HG02943 (cell line): Measurements from ENCODE around the gene EPB41L4A.
"Not testable (repeated sequence)": the region's sequence is repeated elsewhere in the genome, so short reads cannot be mapped to it uniquely, and the experiment has no call there.

Source experiments
- ATAC-seq: cut with Tn5 transposase; IDR thresholded peaks from one replicate; pipeline ENCODE4 v1.9.1; 2021; ENCODE audit warnings: mild to moderate bottlenecking, low read depth, moderate library complexity; ENCODE audit not compliant: unreplicated experiment

Gene EPB41L4A

GRCh38 chr5:112403069-112403468, 16.0 kb downstream of the EPB41L4A start:
- ATAC-seq: no peak

- no peak for ATAC-seq
These were observed 17.2 kb downstream of the EPB41L4A start for GRCh38 chr5:112401924-112402323.

GRCh38 chr5:112397690-112398089, 21.4 kb downstream of the EPB41L4A start:
- no peak for ATAC-seq

GRCh38 chr5:112396430-112396829, 22.6 kb downstream of the EPB41L4A start:
- ATAC-seq: no peak

- ATAC-seq: not testable (repeated sequence)
These were observed 23.8 kb downstream of the EPB41L4A start for GRCh38 chr5:112395299-112395698.

GRCh38 chr5:112390327-112390726, 28.8 kb downstream of the EPB41L4A start:
- no peak for ATAC-seq

GRCh38 chr5:112388739-112389138, 30.3 kb downstream of the EPB41L4A start:
- no peak for ATAC-seq

GRCh38 chr5:112388074-112388473, 31.0 kb downstream of the EPB41L4A start:
- ATAC-seq: no peak

- ATAC-seq: no peak
These were observed 32.3 kb downstream of the EPB41L4A start for GRCh38 chr5:112386766-112387165.

- no peak for ATAC-seq
These were observed 33.1 kb downstream of the EPB41L4A start for GRCh38 chr5:112385969-112386368.

- ATAC-seq: no peak
These were observed 33.5 kb downstream of the EPB41L4A start for GRCh38 chr5:112385566-112385965.

GRCh38 chr5:112384523-112384922, 34.6 kb downstream of the EPB41L4A start:
- ATAC-seq: no peak

- no peak for ATAC-seq
These were observed 36.2 kb downstream of the EPB41L4A start for GRCh38 chr5:112382886-112383285.

- ATAC-seq: no peak
These were observed 37.6 kb downstream of the EPB41L4A start for GRCh38 chr5:112381521-112381920.

GRCh38 chr5:112379542-112380325, 39.3 kb downstream of the EPB41L4A start:
- ATAC-seq: no peak

GRCh38 chr5:112374818-112375217, 44.3 kb downstream of the EPB41L4A start:
- no peak for ATAC-seq

- ATAC-seq: no peak
These were observed 44.7 kb downstream of the EPB41L4A start for GRCh38 chr5:112374356-112374755.

GRCh38 chr5:112373885-112374284, 45.2 kb downstream of the EPB41L4A start:
- ATAC-seq: no peak

- ATAC-seq: no peak
These were observed 46.5 kb downstream of the EPB41L4A start for GRCh38 chr5:112372543-112372942.

GRCh38 chr5:112371067-112371466, 48.0 kb downstream of the EPB41L4A start:
- ATAC-seq: no peak

GRCh38 chr5:112367400-112367799, 51.7 kb downstream of the EPB41L4A start:
- ATAC-seq: no peak

GRCh38 chr5:112366987-112367386, 52.1 kb downstream of the EPB41L4A start:
- no peak for ATAC-seq
